Measurements from ENCODE around the gene CRB3.

DNA sequence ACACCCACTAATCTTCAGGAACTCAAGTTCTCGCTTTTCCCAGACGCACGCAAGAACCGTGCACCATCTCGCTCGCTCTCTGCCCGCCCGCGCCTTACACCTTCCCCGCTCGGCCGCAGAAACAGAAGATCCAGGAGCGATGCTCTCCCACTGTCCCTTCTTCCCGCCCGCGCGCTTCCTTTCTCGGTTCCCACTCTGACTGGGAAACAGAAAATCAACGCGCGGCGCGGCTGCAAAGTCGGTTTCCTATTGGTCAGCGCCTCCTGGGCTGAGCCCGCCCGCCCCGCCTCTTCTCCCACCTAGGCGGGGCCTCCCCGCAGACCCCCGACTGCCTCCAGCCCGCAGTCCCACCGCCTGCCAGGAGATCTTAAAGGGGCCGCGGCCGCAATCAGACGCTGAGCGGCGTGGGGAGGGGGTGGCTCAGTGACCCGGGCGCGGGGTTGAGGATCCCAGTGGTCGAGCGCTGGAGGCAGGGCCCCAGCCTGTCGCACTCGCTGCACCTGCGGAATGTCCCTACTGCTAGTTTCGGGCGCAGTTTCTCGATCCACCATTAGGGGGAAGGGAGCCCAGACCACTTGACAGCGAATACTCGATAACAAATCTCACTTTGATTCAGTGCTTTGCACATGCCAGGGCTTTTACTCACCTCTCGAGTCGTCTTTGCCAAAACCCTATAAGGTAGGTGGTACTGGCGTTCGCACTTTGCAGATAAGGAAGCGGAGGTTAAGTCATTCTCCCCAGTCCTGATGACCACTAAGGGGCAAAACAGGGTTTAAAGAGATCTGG lies 3.8 kb upstream of the CRB3 start:
- TF ChIP-seq, protein P1, sequence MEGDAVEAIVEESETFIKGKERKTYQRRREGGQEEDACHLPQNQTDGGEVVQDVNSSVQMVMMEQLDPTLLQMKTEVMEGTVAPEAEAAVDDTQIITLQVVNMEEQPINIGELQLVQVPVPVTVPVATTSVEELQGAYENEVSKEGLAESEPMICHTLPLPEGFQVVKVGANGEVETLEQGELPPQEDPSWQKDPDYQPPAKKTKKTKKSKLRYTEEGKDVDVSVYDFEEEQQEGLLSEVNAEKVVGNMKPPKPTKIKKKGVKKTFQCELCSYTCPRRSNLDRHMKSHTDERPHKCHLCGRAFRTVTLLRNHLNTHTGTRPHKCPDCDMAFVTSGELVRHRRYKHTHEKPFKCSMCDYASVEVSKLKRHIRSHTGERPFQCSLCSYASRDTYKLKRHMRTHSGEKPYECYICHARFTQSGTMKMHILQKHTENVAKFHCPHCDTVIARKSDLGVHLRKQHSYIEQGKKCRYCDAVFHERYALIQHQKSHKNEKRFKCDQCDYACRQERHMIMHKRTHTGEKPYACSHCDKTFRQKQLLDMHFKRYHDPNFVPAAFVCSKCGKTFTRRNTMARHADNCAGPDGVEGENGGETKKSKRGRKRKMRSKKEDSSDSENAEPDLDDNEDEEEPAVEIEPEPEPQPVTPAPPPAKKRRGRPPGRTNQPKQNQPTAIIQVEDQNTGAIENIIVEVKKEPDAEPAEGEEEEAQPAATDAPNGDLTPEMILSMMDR (IDR thresholded peaks at IDR 0.05; ENCODE audit: insufficient read depth, low read length, poor library complexity, severe bottlenecking): peak; percentile 9
- TF ChIP-seq EZH2phosphoT487 (conservative IDR thresholded peaks at IDR 0.05; ENCODE audit: low read length): no peak
